OCI-LY3 (cell line): ENCODE data around the gene CDH4.

Experiments used
- H2AFZ ChIP-seq: fragments of 200-600, 300-600 bp; shearing (Covaris generic); 2 replicates; pipeline ENCODE4 v1.6.0; 2014; ENCODE audit warnings: antibody characterized with exemption, low read depth, low read length
- H3K27ac ChIP-seq: fragments of 200-600, 300-600 bp; sonication (generic); 2 replicates; pipeline ENCODE4 v1.5.1; 2014; ENCODE audit warnings: mild to moderate bottlenecking, low read length, moderate library complexity, mixed read lengths
- H3K27me3 ChIP-seq: fragments of 200-600, 300-600 bp; sonication (generic); 2 replicates; pipeline ENCODE4 v1.6.1; 2014; ENCODE audit warnings: low read depth, low read length, mixed read lengths
- H3K36me3 ChIP-seq: fragments of 200-600, 300-600 bp; sonication (generic); replicated peaks from 2 replicates; pipeline ENCODE3; 2014; ENCODE audit warnings: low read depth, low read length, mixed read lengths
- H3K4me1 ChIP-seq: fragments of 300-600, 200-600 bp; sonication (generic); 2 replicates; pipeline ENCODE4 v1.6.1; 2014; ENCODE audit warnings: low read length, mixed read lengths
- H3K4me2 ChIP-seq: fragments of 200-600, 300-600 bp; sonication (generic); 2 replicates; pipeline ENCODE4 v1.6.1; 2014; ENCODE audit warnings: low read length, mixed read lengths
- H3K4me3 ChIP-seq: fragments of 300-600, 200-600 bp; sonication (generic); 2 replicates; pipeline ENCODE4 v1.5.1; 2014; ENCODE audit warnings: antibody characterized with exemption, mild to moderate bottlenecking, low read length, moderate library complexity
- H3K79me2 ChIP-seq: fragments of 300-600, 200-600 bp; shearing (Covaris generic); 2 replicates; pipeline ENCODE4 v1.6.1; 2014; ENCODE audit warnings: mild to moderate bottlenecking, low read length, mixed read lengths
- H3K9ac ChIP-seq: fragments of 300-600, 200-600 bp; shearing (Covaris generic); 2 replicates; pipeline ENCODE4 v1.6.0; 2014; ENCODE audit warnings: mild to moderate bottlenecking, low read length, moderate library complexity
- H3K9me3 ChIP-seq: fragments of 200-600, 300-600 bp; shearing (Covaris generic); 2 replicates; pipeline ENCODE4 v1.6.1; 2014; ENCODE audit warnings: low read length, mixed read lengths; ENCODE audit not compliant: insufficient read depth
- H4K20me1 ChIP-seq: fragments of 200-600, 300-600 bp; sonication (generic); 2 replicates; pipeline ENCODE4 v1.6.1; 2016; ENCODE audit warnings: low read length, mixed read lengths; ENCODE audit not compliant: insufficient read depth
- EZH2phosphoT487 ChIP-seq: fragments of 200-600 bp; shearing (Covaris generic); IDR thresholded peaks from 2 replicates; pipeline ENCODE4 v1.6.1; 2018; ENCODE audit warnings: antibody characterized with exemption, mixed run types, low read depth
- TF ChIP-seq, protein P1 (sequence below): fragments of 200-600, 300-600 bp; sonication (generic); IDR thresholded peaks from 2 replicates; pipeline ENCODE4 v1.5.1; 2014; ENCODE audit warnings: antibody characterized with exemption, low read length, low read depth

Gene CDH4

DNA sequence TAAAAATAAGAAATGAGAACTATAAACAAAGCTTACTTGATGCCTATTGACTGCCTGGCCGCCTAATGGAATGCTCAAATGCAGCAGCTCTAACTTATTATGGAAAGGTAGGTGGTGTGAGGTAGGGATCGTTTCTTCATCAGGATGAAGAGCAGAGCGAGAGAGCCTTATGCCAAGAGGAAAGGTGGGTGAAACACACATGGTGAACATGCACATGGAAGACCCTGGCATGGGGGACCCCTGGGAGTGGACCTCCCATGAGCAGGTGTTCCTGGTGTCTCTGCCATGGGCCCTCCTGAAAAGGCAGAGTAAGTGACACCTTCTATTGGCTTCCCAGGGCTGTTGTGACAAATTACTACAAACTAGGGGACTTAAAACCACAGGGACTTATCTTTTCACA is 130.1 kb downstream of the CDH4 start:
- H4K20me1 ChIP-seq: no peaks in the 10 kb centered on the region
- H3K4me1 ChIP-seq: no peaks in the 10 kb centered on the region
- no peak overlapping the region for H3K4me3 ChIP-seq
- H3K4me2 ChIP-seq: no peak overlapping the region
- no peak overlapping the region for H2AFZ ChIP-seq
- no peaks in the 10 kb centered on the region for H3K27me3 ChIP-seq
- H3K79me2 ChIP-seq: no peaks in the 10 kb centered on the region
- no peak overlapping the region for H3K9ac ChIP-seq
- no peaks in the 10 kb centered on the region for H3K36me3 ChIP-seq
- H3K27ac ChIP-seq: no peak overlapping the region
- TF ChIP-seq EZH2phosphoT487: no peak
- TF ChIP-seq, protein P1, sequence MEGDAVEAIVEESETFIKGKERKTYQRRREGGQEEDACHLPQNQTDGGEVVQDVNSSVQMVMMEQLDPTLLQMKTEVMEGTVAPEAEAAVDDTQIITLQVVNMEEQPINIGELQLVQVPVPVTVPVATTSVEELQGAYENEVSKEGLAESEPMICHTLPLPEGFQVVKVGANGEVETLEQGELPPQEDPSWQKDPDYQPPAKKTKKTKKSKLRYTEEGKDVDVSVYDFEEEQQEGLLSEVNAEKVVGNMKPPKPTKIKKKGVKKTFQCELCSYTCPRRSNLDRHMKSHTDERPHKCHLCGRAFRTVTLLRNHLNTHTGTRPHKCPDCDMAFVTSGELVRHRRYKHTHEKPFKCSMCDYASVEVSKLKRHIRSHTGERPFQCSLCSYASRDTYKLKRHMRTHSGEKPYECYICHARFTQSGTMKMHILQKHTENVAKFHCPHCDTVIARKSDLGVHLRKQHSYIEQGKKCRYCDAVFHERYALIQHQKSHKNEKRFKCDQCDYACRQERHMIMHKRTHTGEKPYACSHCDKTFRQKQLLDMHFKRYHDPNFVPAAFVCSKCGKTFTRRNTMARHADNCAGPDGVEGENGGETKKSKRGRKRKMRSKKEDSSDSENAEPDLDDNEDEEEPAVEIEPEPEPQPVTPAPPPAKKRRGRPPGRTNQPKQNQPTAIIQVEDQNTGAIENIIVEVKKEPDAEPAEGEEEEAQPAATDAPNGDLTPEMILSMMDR: no peak
- no peaks in the 10 kb centered on the region for H3K9me3 ChIP-seq

DNA sequence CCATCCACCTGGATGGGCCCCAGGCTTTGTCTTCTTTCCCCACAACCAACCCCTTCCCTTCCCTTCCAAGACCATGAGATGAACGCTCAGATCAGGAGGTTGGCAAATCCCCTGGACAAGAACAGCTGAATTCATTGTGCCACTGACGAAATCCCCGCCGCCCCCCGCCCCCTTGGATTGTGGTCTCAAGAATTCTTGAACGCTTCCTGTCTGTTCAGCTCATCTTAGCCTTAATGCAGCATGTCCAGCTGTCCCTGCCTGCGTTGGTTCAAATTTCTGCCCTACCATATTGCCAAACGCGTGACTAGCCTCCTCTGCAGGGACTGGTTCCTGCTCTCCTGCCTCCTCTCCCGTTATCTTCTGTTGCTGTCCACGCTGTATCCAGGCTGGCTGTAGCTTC is 133.2 kb downstream of the CDH4 start:
- TF ChIP-seq, protein P1: no peak
- TF ChIP-seq EZH2phosphoT487: no peak
- no peak overlapping the region for H3K4me2 ChIP-seq
- H3K27ac ChIP-seq: no peak overlapping the region
- no peaks in the 10 kb centered on the region for H3K4me1 ChIP-seq
- H4K20me1 ChIP-seq: no peaks in the 10 kb centered on the region
- no peaks in the 10 kb centered on the region for H3K9me3 ChIP-seq
- H3K27me3 ChIP-seq: no peaks in the 10 kb centered on the region
- H3K9ac ChIP-seq: no peak overlapping the region
- no peak overlapping the region for H3K4me3 ChIP-seq
- no peaks in the 10 kb centered on the region for H3K36me3 ChIP-seq
- no peaks in the 10 kb centered on the region for H3K79me2 ChIP-seq
- no peak overlapping the region for H2AFZ ChIP-seq

GRCh38 chr20:61385731-61386130 is 133.7 kb downstream of the CDH4 start:
- H3K4me3 ChIP-seq: no peak overlapping the region
- no peak overlapping the region for H2AFZ ChIP-seq
- H4K20me1 ChIP-seq: no peaks in the 10 kb centered on the region
- H3K4me1 ChIP-seq: no peaks in the 10 kb centered on the region
- no peak for TF ChIP-seq EZH2phosphoT487
- TF ChIP-seq, protein P1: no peak
- H3K27me3 ChIP-seq: no peaks in the 10 kb centered on the region
- H3K9ac ChIP-seq: no peak overlapping the region
- no peaks in the 10 kb centered on the region for H3K36me3 ChIP-seq
- no peaks in the 10 kb centered on the region for H3K79me2 ChIP-seq
- no peak overlapping the region for H3K27ac ChIP-seq
- no peaks in the 10 kb centered on the region for H3K9me3 ChIP-seq
- no peak overlapping the region for H3K4me2 ChIP-seq

DNA sequence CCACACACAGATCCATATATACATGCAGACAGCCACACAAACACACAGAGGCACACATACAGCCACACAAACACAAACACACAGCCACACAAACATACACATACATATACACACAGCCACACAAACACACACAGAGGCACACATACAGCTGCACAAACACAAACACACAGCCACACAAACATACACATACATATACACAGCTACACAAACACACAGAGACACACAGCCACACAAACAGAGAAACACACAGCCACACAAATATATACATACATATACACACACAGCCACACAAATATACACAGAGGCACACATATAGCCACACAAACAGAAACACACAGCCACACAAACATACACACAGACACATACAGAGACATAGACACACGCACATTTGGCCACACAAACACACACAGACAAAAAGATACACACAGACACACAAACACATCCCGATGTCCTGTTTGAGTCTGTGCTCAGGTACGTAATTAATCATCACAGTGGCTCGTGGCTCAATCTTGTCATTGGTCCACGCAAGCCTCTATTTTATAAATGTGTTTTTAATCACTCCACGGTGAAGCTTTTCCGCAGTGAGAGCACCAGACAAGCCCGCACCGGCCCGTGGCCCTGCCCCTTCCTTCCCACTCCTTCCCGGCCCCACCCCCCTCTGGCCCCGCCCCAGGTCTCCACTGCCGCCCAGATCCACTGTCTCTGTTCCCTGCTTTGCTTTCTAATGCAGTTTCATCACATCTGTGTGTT is 135.3 kb downstream of the CDH4 start:
- Histone ChIP-seq H3K4me1 (no peaks in the 10 kb centered on the region), H3K79me2 (no peaks in the 10 kb centered on the region), H3K36me3 (no peaks in the 10 kb centered on the region), H3K27ac (no peak overlapping the region), H4K20me1 (no peaks in the 10 kb centered on the region), H3K9me3 (no peaks in the 10 kb centered on the region), H2AFZ (no peak overlapping the region), H3K4me3 (no peak overlapping the region), H3K4me2 (no peak overlapping the region), H3K27me3 (no peaks in the 10 kb centered on the region), H3K9ac (no peak overlapping the region)
- TF ChIP-seq, protein P1: no peak
